GM12801 (cell line): Measurements from ENCODE around the gene VPS13C.

ENCODE experiments used
- CTCF ChIP-seq: IDR thresholded peaks from one replicate; pipeline ENCODE4 v1.5.1; 2011; ENCODE audit warnings: control low read depth; ENCODE audit not compliant: insufficient read length; ENCODE audit errors: extremely low read depth

VPS13C gene

GRCh38 chr15:61841466-61841865 lies 218.8 kb downstream of the VPS13C start:
- no peak for TF ChIP-seq CTCF

DNA sequence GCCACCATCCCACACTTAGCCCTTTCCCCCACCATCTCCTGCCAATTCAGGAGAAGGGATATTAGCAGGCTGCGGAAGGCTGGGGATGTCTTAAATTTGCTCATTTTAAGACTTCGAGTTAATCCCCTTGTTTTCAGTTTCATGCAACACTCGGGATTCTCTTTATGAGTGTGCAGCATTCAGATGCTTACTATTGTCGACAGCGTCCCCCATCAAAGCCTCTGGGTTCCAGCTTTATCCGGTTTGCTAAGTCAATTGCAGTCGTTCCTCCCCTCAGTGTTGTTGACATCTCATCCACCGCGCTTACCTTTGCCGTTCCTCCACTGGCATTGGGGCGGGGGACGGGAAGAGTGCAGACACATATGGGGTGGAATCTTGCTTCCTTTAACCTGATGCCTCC lies 220.2 kb downstream of the VPS13C start:
- no peak for TF ChIP-seq CTCF

- no peak for TF ChIP-seq CTCF
These were observed 220.7 kb downstream of the VPS13C start for GRCh38 chr15:61839546-61839945.

DNA sequence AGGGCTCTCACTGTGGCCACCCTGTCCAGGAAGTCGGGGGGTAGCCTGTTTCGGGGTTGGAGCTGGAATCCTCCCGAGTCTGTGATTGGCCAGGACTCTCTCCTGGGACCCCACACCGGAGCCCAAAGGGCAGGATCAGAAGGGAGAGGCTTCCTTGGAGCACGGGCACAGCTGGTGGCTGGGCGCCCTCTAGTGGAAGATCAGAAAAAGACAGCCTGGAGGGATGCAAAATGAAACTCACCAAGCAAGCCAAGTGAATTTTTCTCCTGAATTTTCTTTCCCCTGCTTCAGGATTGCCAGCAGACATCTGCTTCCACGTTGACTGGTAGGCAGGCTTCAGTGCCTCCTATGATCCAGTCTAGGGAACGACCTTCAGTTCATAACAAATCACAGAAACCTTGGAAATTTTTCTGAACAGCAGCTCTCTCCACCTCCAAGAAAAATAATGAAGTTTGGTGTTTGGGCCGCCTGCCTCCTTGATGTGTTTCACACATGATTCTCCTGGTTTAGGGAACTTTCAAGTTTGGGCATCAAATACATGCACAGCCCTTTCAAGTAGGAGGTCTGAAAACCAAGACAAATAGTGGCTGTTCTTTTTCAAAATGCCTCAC lies 224.6 kb downstream of the VPS13C start:
- no peak for TF ChIP-seq CTCF

- TF ChIP-seq CTCF: no peak
These were observed 225.2 kb downstream of the VPS13C start for GRCh38 chr15:61835029-61835428.

- no peak for TF ChIP-seq CTCF
These were observed 226.1 kb downstream of the VPS13C start for GRCh38 chr15:61834076-61834697.

- TF ChIP-seq CTCF: no peak
These were observed 228.0 kb downstream of the VPS13C start for GRCh38 chr15:61832223-61832622.
